GM18498 (cell line): ENCODE data around the gene CEP131.

ENCODE experiments used
- ATAC-seq: cut with Tn5 transposase; IDR thresholded peaks from one replicate; pipeline ENCODE4 v1.9.1; 2021; ENCODE audit warnings: mild to moderate bottlenecking, moderate library complexity; ENCODE audit not compliant: unreplicated experiment

CEP131 gene

GRCh38 chr17:81251709-81252301 lies 29.0 kb upstream of the CEP131 start:
- ATAC-seq: no peak

- no peak for ATAC-seq
Observed at GRCh38 chr17:81251094-81251708, 28.4 kb upstream of the CEP131 start.

GRCh38 chr17:81250286-81251093 lies 27.7 kb upstream of the CEP131 start:
- ATAC-seq: no peak

- ATAC-seq: no peak
Observed at GRCh38 chr17:81249223-81250040, 26.7 kb upstream of the CEP131 start.

- no peak for ATAC-seq
Observed at GRCh38 chr17:81248649-81249048, 25.9 kb upstream of the CEP131 start.

GRCh38 chr17:81247339-81247990 lies 24.7 kb upstream of the CEP131 start:
- no peak for ATAC-seq

GRCh38 chr17:81246679-81247338 lies 24.0 kb upstream of the CEP131 start:
- ATAC-seq: no peak

- ATAC-seq: no peak
Observed at GRCh38 chr17:81246343-81246670, 23.5 kb upstream of the CEP131 start.

GRCh38 chr17:81245665-81246342 lies 23.0 kb upstream of the CEP131 start:
- no peak for ATAC-seq

GRCh38 chr17:81245024-81245664 lies 22.4 kb upstream of the CEP131 start:
- ATAC-seq: no peak

- ATAC-seq: no peak
Observed at GRCh38 chr17:81244358-81245023, 21.7 kb upstream of the CEP131 start.

GRCh38 chr17:81243333-81243664 lies 20.5 kb upstream of the CEP131 start:
- no peak for ATAC-seq

GRCh38 chr17:81242421-81243332 lies 19.9 kb upstream of the CEP131 start:
- ATAC-seq: no peak

GRCh38 chr17:81241648-81242420 lies 19.1 kb upstream of the CEP131 start:
- no peak for ATAC-seq

GRCh38 chr17:81241203-81241602 lies 18.4 kb upstream of the CEP131 start:
- ATAC-seq: no peak

- no peak for ATAC-seq
Observed at GRCh38 chr17:81240761-81241160, 18.0 kb upstream of the CEP131 start.
